SH-SY5Y (cell line): Measurements from ENCODE around the gene NCKAP5L.

Experiments
- GATA2 ChIP-seq: IDR thresholded peaks from 2 replicates; pipeline ENCODE4 v1.6.1; 2011; ENCODE audit warnings: mild to moderate bottlenecking, low read depth, low read length
- GATA3 ChIP-seq: IDR thresholded peaks from 2 replicates; pipeline ENCODE4 v1.6.1; 2011; ENCODE audit warnings: low read depth, mild to moderate bottlenecking, low read length, moderate library complexity

GRCh38 chr12:49866859-49867569 is 38.8 kb upstream of the NCKAP5L start:
- TF ChIP-seq GATA3 (no peak), GATA2 (no peak)
